GM21528 (cell line): Measurements from ENCODE around the gene MTA1.

Source experiments
- ATAC-seq: cut with Tn5 transposase; IDR thresholded peaks from one replicate; pipeline ENCODE4 v1.9.1; 2021; ENCODE audit warnings: mild to moderate bottlenecking, moderate library complexity; ENCODE audit not compliant: unreplicated experiment, low FRiP score

Gene MTA1

DNA sequence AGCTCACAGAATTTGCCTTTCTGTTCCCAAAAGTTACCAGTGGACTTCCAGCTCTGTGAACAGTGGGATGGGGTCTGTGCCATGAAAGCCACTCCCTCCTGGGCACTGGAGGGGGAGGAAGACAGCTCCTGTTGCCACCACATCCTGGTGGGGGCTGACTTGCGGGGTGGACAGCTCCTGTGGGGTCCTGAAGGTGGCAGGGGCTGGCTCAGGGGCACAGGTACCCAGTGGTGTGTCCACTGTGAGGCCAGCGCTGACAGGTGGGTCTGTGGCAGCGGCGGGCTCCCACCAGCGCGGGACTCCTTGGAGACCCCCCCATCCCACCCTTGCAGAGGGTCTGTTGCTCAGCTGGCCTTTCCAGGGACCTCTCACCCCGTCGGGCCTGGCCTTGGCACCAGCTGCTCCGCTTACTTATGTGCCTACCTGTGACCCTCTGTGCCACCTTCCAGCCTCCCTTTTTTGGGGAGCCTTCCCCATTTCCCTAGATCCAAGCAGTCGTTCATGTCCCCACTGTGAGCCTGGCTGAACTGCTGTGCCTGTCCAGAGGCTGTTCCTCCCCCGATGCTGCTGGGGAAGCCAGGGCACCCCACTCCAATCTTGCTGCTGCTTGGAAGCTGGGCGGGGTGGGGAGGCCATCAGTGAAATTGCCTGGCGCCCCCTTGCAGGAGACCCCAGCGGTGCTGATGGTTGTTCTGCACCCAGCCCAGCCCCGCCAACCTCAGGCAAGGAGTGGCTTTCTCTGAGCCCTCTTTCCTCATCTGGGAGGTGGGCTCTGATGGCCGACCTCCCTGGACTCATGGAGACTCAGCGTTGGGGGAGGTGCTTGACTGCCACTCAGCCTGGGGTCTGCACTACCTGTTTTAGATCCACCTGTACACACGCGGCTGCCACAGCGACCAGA is 73.6 kb downstream of the MTA1 start:
- ATAC-seq: no peak

DNA sequence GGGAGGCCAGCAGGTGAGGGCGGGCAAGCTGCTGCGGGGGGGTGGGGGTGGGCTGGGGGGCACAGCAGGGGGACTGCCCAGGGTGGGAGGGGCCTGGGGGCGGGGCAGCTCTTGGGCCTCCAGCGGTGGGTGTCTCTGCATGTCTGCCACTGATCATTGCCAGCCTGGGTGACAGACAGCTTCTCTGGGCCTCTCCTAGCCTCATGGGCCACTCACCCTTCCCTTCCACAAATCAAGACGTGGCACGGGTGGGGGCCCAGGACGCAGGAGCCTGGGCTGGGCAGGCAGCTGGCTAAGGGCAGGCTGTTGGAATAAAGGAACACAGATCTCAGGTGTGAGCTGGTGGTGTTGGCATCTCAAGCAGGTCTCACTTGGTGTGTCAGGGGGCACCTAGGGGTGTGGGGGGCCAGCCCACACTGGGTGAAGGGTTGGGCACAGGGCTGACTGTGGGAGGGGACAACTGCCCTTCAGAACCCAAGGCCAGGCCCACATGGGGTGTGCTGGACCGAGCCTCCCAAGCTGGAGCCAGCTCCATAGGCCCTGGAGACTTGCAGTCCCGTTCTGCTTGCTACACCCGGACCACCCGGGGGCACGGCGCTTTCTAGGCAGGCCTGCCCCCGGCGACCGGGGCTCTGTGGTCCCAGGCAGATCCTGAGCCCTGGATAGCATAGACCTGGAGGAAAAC is 74.4 kb downstream of the MTA1 start:
- ATAC-seq: no peak

DNA sequence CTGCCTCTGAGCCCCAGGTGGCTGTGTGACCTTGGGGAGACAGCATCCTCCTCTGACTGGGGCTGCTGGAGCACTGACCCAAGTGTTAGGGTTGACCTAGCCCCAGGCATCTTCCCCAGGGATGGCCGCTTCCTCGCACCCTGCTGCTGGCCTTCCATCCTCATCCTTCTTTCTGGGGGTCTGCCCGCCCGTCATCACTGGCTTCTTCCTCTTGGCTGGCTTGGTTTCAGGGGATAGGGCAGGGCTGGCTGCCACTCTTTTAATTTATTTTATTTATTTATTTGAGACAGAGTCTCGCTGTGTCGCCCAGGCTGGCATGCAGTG is 74.9 kb downstream of the MTA1 start:
- no peak for ATAC-seq

DNA sequence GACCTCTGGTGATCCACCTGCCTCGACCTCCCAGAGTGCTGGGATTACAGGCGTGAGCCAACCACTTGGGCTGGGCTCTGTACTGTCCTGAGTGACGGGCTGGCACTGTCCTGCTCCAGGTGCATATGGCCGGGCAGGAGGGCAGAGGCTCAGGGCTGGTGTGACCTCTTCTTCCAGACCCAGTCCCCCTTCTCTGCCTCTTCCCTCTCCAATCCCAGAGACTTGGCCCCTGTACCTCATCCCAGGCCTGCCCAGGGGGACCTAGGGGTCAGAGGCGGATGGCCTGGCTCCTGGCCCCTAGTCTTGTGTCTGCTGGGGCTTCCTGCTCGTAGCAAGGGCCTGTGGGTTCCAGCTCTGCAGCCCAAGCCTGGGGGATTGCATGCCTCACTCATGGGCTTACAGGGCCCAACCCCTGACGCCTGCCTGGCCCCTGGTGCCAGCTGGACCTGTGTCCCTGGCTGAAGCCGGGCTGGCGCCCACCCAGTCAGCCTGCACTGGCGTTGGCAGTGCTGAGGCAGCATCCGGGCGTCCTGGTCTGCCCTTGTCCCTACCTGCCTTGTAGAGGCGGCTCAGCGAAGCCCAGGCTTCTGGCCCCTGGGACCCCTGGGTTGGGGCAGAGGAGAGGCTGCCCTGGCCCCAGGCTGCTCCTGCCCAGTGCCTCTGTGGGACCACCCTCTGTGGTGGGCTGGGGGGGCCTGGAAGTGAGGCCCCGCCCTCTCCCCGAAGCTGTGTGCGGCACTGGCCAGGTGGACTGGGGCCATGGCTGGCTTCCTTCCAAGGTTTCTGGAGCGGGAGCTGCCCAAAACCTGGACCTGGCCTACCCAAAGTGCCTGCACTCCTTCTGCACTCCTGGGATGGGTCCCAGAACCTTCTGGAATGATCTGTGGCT is 75.7 kb downstream of the MTA1 start:
- ATAC-seq: no peak

DNA sequence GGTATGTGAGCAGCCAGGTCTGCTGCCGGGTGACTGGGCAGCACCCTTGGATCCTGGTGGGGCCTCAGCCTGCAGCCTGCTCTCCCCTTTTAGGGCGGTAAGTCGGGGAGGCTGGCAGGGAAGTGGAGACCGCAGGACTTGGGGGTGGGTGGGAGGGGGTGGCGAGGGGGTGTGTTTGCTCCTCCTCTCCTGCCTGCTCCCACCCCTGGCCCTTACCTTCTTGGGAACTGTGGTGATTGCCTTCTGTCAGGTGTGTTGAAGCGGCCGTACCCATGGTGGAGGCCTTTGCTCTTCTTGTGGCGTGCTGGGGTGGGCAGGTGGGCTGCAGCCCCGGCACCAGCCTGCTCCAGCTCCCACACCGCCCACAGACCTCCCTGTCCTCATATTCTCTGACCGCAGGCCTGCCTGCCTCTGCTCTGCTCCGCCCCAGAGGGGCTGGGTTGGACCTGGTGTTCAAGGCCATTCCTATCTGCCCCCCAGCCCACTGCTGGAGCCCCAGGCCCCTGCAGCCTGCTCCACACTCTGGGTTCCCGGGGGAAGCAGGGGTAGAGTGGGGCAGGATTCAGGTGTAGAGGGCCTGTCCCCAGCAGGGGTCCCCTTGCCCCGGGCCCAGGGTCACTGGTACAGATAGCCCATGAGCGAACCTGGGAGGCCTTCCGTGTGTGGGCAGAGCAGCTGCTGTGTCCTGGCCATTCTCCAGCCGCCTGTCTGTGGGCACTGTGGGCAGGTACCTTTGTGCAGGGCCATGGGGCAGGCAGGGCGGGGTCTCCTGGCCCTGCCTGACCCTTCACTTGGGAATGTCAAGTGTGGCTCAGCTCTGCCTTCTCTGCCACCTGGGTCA is 76.6 kb downstream of the MTA1 start:
- ATAC-seq: no peak

DNA sequence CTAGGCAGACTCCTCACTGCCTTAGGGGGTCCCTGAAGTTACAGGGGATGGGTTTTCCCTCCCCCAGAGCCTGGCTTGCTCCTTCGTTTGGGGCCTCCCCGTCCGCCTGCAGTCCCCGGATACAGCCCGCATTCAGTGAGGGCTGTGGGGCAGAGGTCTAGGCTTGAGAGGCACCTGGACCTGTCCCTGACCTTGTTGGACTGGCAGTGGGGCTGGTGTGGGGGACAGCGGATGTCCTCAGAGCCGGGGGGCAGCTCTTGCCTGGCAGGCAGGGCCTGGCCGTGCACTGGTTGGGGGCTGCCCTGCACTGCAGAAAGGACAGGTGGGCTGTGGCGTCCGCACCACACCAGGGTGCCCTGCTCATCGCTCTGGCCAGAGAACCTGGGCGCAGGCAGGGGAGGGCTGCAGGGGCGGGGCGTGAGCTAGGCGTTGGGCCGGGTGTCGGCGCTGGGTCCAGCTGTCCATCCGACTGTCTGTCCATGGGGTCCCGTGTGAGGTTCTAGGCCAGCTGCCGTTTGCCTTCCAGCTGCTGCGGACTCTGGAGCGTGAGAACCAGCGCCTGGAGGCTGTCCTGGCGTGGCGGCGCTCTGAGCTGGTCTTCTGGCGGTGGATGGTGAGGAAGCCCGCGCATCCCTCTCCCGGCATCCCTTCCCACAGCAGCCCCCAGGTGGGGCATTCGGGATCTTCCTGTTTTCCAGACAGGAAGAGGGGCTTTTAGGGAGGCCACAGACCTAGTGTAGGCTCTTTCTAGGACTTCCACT is 77.4 kb downstream of the MTA1 start:
- no peak for ATAC-seq

DNA sequence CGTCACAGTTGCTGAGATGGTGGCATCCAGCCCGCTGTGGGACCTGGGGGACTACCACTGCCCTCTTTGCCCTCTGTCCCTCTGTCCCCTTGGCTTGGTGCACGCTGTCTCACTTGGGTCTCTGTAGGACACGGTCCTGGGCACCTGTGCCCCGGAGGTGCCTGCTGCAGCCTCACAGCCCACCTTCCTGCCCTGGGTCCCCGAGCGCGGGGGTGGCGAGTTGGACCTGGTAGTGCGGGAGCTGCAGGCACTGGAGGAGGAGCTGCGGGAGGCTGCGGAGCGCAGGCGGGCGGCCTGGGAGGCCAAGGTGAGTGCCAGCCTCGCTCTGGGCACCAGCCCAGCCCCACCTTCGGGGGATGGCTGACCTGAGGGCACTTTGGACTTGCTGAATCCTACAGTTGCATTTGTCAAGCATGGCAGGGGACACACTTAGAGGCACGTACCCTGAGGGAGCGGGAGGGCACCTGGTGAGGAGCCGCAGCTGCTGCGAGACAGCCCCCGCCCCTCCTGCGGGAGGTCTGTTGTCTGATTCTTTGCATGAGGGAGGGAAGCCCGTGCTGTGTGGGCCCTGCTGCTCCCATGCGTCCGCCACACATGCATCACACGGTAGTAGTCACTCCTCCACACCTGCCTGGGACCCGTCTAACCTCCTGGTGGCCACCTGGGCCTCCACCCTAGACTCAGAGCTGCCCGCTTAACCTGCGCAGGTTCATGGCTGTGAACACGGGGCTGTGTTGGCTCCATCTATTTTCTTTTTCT is 78.2 kb downstream of the MTA1 start:
- no peak for ATAC-seq

DNA sequence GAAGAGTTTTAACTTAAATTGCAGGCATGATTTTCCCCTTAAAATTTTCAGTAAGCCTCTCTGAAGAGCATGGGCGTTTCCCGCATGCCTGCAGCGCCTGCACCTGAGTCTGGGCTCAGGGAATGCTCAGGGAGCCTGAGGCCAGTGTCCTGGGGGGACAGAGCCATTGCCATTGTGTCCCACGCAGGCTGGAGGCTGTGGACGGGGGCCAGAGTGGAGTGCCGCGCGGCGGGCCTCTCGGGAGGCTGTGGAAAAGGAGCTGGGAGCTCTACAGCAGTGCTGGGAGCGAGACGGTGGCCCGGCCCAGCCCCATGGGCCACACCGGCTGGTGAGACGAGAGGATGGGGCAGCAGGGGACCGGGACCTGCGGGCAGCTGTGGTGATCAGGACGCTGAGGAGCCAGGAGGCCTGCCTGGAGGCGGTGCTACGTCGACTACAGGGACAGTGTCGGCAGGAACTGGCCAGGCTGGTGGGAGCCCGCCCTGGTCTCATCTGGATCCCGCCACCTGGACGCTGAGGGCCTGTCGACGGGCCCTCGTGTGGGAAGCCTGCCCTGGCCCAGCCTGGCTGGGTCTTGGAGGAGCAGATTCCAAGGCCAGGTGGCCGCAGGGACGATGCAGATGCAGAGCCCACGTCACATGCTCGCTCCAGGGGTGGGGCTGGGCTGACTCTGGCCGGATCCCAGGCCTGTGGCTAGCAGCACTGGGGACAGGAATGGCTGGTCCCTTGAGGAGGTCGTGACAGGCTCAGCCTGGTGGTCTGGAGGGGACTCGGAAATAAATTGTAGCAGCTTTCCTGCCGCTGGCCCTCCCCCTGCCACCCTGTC is 79.0 kb downstream of the MTA1 start:
- ATAC-seq: no peak

DNA sequence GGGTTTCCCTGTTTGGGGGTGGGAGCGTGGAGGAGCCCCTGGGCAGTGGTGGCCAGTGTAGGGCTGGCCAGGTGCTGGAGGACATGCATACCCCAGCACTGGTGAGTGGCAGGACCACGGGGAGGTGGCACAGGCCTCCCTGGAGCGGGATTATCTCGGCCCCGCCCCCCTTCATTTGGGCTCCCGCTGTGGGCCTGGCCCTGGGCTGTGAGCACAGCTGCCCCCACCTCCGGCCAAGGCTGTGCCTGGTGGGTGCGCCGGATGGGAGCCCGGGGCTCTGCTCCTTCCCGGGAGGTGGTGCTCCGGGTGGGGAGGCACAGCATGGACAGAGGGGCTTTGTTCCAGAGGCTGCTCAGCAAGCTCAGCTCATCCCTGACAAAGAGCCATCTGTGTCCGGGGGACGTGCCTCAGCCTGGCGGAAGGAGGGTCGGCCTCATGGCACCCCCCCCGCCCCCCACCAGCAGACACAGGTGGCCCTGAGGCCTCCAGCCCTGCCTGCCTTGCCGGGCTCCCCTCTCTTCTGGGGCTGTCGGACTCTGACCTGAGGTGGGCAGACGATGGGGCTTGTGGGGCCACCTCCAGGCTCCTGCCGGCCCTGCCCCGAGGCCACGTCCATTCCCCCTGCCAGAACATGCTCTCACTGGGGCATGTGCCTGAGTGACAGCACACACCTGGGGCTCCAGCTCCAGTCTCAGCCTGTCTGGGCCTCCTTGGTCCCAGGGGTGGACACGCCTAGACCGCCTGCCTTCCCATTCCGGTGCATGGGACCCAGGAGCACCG is 79.8 kb downstream of the MTA1 start:
- ATAC-seq: no peak

DNA sequence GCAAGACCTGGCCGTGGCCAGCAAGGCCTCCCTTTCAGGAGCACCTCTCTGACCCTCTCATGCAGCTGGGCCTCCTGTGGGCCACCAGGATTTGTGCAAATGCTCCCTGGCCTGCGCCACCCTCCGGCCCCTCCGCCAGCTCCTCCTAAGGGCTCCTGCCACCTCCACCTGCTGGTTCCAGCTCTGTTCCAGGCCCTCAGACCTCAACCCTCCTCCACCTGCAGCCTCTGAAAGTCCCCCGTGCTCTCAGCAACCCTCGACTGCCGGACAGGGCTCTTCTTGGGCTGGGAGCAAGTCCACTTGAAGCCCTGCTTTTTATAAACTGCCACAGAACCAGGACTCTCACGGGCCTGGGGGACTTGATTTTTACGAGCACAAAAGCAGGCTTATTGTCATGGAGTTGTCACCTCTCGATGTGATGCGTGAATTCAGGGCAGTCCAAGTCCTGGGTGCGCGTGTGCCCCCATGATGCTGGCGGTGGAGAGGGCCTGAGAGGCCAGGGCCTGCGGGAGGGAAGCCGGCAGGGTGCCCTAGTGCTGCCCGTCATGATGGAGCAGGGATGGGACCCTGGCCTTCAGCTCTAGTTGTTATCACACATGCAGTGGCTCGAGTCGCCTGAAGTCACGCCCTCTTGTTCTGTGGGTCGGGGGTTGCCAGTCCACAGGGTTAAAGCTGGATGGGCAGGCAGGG is 80.6 kb downstream of the MTA1 start:
- no peak for ATAC-seq

DNA sequence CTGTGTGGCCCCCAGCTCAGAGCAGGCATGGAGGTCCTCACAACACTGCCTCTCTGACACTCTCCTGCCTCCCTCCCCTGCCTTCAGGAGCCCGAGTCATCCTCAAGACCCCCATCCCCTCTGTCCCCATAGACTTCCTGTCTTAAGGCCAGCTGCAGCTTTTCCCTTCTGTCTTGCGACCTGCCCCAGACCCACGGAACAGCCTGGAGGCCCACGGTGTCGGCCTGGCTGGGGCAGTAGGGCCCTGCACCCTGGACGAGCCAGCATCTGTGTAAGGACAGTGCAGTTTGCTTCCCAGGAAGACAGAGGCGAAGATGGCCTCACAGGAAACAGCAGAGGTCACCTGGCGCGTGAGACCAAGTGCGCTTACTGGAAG is 81.1 kb downstream of the MTA1 start:
- no peak for ATAC-seq

DNA sequence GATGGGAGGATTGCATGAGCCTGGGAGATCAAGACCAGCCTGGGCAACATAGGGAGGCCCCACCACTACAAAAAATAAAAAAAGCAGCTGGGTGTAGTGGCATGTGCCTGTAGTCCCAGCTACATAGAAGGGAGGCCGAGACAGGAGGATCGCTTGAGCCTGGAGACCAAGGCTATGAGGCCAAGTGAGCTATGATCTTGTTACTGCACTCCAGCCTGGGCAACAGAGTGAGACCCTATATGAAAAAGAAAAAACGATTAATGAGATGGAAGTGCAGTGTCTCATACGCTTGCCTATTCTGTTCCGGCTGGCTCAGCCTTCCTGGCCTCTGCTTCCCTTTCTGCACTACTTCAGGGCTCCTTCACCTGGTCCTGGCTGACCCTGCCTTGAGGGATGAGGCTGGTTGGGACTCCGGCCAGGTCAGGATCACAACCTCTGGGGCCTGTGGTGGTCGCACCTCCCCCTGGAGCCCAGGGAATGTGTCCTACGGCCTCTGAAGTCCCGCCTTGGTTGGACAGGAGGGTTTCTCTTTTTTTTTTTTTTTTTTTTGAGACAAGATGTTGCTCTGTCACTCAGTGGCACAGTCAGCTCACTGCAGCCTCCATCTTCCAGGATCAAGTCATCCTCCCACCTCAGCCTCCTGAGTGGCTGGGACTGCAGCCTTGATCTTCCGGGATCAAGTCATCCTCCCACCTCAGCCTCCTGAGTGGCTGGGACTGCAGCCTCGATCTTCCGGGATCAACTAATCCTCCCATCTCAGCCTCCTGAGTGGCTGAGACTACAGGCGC is 82.1 kb downstream of the MTA1 start:
- ATAC-seq: no peak

DNA sequence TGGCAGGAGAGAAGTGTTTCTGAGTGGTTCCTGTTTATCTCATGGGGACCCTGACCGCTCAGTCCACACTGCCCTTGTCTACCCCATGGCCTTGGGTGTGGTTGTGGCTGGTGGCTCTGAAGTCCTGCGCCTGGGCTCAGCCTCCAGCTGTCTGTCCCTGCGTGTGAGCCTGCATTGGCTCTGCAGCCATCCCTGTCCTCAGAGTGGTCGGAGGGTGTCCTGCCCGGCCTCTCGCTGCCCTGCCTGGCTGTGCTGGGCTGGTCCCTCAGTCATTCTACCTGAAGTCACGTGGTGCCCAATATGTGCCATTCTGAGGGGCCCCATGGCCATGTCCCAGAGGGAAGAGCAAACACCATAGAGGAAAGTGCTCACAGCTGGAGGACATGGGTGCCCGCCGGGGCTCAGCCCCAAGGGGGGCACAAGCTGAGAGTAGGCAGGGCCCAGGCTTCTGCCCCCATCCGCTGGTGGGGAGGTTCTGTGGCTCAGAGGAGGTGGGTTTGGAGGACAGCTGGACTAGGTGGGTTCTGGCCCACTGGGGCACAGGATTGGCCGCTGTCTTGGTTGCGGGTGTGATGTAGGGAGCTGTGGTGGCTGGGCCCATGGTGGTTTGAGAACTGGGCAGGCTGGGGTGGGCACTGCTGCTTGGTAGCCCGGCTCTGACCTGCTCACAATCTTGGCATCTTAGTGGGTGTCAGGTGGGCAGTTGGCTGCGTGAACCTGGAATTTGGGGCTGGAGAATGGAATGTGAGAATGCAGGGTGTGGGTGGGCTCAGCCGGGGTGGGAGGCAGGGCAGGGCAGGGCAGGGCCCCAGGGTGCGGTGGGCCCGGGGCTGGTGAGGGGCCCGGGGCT is 83.0 kb downstream of the MTA1 start:
- no peak for ATAC-seq

DNA sequence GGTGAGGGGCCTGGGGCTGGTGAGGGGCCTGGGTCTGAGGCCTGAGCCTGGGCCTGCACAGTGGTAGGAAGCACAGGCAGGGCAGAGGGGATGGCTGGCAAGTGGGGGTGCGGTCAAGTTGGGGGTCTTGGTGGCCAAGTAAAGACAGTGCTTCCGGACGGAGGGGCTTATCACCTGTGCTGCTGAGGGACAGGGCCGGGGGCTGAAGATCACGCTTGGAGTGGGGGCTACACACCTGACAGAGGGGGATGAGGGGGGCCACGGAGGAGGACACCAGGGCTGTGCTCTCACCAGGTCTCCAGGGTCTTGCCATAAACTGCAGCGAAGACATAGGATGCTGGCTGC is 83.6 kb downstream of the MTA1 start:
- ATAC-seq: no peak
